SH-SY5Y (cell line): Measurements from ENCODE around the gene CHKA.

Experiments used
- GATA2 ChIP-seq: IDR thresholded peaks from 2 replicates; pipeline ENCODE4 v1.6.1; 2011; ENCODE audit warnings: mild to moderate bottlenecking, low read depth, low read length
- GATA3 ChIP-seq: IDR thresholded peaks from 2 replicates; pipeline ENCODE4 v1.6.1; 2011; ENCODE audit warnings: low read depth, mild to moderate bottlenecking, low read length, moderate library complexity

CHKA gene

GRCh38 chr11:68041617-68042218 lies 79.5 kb downstream of the CHKA start:
- no peak for TF ChIP-seq GATA3
- TF ChIP-seq GATA2: no peak

- TF ChIP-seq GATA2 (no peak), GATA3 (no peak)
Observed at GRCh38 chr11:68040957-68041591, 80.1 kb downstream of the CHKA start.

- no peak for TF ChIP-seq GATA3
- TF ChIP-seq GATA2: no peak
Observed at GRCh38 chr11:68040101-68040956, 80.9 kb downstream of the CHKA start.

- no peak for TF ChIP-seq GATA3
- TF ChIP-seq GATA2: no peak
Observed at GRCh38 chr11:68039526-68040086, 81.6 kb downstream of the CHKA start.

- TF ChIP-seq GATA2 (no peak), GATA3 (no peak)
Observed at GRCh38 chr11:68038718-68039525, 82.3 kb downstream of the CHKA start, which contains the start of gene TCIRG1. TSS of gene TCIRG1 (plus strand) at chr11:68039025. CDS start at chr11:68041272, 2,247 bp downstream.

GRCh38 chr11:68038226-68038717 lies 82.9 kb downstream of the CHKA start:
- TF ChIP-seq GATA2 (no peak), GATA3 (no peak)

- no peak for TF ChIP-seq GATA3
- TF ChIP-seq GATA2: no peak
Observed at GRCh38 chr11:68037411-68038225, 83.6 kb downstream of the CHKA start.

GRCh38 chr11:68036717-68037239 lies 84.4 kb downstream of the CHKA start:
- TF ChIP-seq GATA3 (no peak), GATA2 (no peak)

GRCh38 chr11:68036141-68036716 lies 85.0 kb downstream of the CHKA start:
- no peak for TF ChIP-seq GATA2
- TF ChIP-seq GATA3: no peak

GRCh38 chr11:68035266-68035876 lies 85.8 kb downstream of the CHKA start:
- TF ChIP-seq GATA3 (no peak), GATA2 (no peak)

- TF ChIP-seq GATA3: no peak
- no peak for TF ChIP-seq GATA2
Observed at GRCh38 chr11:68033708-68034045, 87.5 kb downstream of the CHKA start.
